LNCAP (cell line): ENCODE measurements around the gene PAPPA.

Experiments used
- CTCF ChIP-seq: fragments of 450-650 bp; IDR thresholded peaks from 2 replicates; pipeline ENCODE4 v1.5.1; 2017; ENCODE audit warnings: mild to moderate bottlenecking

PAPPA gene

DNA sequence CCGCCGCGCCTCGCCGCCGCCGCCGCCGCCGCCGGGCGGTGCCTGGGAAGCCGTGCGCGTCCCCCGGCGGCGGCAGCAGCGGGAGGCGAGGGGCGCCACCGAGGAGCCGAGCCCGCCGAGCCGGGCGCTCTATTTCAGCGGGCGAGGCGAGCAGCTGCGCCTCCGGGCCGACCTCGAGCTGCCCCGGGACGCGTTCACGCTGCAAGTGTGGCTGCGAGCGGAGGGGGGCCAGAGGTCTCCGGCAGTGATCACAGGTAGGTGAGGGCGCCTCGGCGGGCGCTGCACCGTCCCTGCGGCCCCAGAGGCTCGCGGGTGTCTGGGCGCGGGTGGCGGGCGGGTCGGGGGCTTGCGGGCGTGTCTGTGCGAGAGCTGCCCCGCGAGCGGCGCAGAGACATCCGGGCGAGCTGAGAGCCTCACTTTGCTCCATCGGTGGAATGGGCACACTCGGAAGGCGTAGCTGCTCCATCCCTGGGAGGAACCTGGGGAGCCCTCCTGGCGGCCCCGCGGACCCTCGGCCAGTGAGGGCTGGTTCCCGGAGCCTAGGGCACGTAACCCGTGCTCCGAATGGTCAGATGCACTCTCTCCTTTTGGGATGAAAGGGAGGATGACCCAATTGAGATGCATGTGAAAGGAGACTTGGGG is 864 bp downstream of the PAPPA start:
- TF ChIP-seq CTCF = no peak

GRCh38 chr9:116154976-116155697 is 1.5 kb downstream of the PAPPA start:
- TF ChIP-seq CTCF = no peak

- TF ChIP-seq CTCF = no peak
Observed at GRCh38 chr9:116155698-116156039, 2.1 kb downstream of the PAPPA start.

DNA sequence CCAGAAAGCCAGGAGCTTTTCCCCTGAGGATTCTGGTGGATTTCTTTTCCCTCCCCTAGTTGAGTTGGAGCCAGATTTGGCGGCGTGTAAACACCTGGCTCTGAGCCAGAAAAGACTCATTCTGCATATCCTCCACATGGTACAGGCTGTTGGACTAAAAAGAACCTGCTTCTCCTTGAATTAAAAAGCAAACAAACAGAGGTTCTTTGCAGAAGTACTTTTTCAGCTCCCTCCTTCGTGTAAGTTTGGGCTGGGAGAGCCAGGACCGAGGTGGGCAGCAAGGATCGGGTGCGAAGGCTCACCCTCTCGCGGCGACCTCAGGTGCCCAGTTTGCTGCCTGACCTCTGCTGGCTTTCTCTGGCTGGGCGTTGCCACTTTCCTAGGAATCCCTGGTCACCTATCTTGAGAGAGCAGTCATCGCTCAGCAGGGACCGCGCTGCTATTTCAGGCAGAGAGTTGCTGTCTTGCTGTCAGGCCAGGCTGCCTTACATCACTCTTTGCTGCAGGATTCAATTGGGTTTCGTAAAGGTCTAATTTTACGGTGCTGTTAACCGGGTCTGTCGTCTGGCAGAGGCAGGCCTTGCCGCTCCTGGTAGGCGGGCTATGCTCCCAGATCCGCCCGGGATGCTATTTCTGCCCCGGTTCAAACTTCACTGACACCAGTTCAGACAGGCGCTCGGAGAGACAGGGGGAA is 3.2 kb downstream of the PAPPA start:
- no peak; the same call in 1 of the 2 replicates for TF ChIP-seq CTCF

DNA sequence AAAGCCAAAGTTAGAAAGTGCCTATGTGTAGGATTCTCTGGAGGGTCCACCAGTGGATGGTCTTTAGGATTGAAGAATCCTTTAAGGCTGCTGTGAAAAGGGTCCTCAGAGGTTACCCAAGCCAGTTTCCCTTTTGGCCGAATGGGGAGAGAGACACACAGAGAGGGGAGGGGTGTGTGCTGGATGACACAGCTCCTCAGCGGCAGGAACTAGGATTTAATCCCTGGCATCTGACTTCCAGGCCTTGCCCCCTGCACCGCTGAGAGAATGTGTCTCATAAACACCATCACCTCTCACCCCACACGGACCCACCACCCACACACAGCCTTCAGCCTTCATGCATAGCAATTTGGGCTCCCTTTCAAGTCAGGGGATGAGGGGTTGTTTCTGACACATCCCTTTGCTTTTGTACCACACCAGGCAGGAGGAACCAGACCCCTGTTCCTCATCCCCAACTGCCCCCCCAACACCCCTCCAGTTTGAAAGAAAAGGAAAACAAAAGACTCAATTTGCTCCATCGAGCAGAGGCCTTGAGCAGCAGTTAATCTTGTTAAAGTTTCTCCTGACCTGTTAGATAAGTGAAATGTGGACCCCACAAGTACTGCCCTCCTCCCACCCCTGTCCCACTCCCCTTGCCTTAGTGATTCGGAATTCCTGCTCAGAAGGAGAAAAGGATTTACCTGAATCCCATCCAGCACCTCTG is 4.0 kb downstream of the PAPPA start:
- no peak for TF ChIP-seq CTCF

DNA sequence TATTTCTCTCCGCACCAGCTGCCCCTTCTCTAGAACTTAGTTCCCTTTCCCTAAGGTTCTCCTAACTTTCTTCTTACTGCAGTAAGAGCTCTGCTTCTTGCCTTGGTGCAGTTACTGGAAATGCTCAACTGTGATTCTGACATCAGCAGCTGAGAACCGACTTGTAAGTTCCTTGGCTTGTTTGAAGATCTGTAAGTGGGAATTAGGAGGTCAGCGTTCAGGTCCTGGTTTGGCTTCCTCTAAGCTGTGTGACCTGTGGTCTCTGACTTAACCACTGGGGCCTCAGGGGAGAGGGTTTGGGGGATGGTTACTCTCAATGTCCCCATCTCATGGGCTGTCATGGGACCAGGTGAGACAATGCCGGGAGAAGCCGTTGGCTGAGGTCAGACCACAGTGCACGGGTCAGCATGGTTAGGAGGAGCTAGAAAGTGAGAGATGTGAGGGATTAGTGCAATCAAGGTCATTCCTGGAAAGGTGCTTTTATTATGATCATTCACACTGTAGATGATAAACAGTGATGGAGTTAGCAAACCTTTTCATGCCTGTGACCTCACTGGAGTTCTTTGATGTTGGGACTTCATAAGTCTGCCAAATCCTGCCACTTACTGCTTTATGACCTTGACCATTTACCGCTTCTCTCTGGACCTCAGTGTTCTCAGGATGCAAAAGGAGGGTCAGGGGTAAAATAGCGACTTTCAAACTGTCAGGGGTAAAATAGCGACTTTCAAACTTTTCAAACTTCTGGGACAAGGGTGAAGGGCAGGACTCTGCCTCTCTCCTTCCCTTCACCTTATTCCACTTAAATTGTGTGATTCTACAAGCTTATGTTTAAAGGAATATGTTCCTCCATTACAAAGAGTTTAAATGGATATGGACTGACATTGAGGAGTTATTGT is 7.3 kb downstream of the PAPPA start:
- no peak for TF ChIP-seq CTCF
